K562 (cell line): ENCODE measurements around the gene TEKT2. TPM values are rescaled to one million over a fixed set of nuclear protein-coding genes. Genes with fewer than 3 reads are reported as not detected.

Source experiments
- ATF7 ChIP-seq: fragments of 450-650 bp; IDR thresholded peaks from 2 replicates; pipeline ENCODE4 v1.7.1; 2014; ENCODE audit warnings: mild to moderate bottlenecking, moderate library complexity
- BRD9 ChIP-seq: fragments of 450-650 bp; IDR thresholded peaks from 2 replicates; pipeline ENCODE4 v1.6.1; 2018; ENCODE audit warnings: low read depth; ENCODE audit not compliant: partially characterized antibody
- CREB3 ChIP-seq: fragments of 450-650 bp; conservative IDR thresholded peaks from 2 replicates; pipeline ENCODE4 v1.6.1; 2016; ENCODE audit warnings: missing genetic modification characterization, low read depth, mild to moderate bottlenecking, missing compliant biosample characterization, moderate library complexity
- ELF1 ChIP-seq: fragments of 200-800 bp; sonication (Bioruptor generic); IDR thresholded peaks from 2 replicates; pipeline ENCODE4 v1.6.1; 2016; ENCODE audit warnings: missing genetic modification characterization, missing compliant biosample characterization
- ETV6 ChIP-seq, 3 experiments: fragments of 150-350 bp in 1 of 3; sonication (generic) in 1 of 3; formaldehyde crosslinking in 1 of 3; IDR thresholded peaks; 2 replicates each; pipeline versions ENCODE4 v1.6.1 to v1.8.0; 2014 to 2022; ENCODE audit warnings: borderline replicate concordance in 2 of 3, low read depth in 2 of 3, antibody characterized with exemption in 1 of 3, low read length in 1 of 3, mild to moderate bottlenecking in 1 of 3, missing genetic modification reagents in 1 of 3
- JUN ChIP-seq, 2 experiments: sonication (generic) in 1 of 2; formaldehyde crosslinking in 1 of 2; IDR thresholded peaks; 2 replicates each; pipeline versions ENCODE4 v1.6.1 to v1.8.0; 2012 to 2022; ENCODE audit warnings: borderline replicate concordance in 2 of 2, mild to moderate bottlenecking in 2 of 2, improper control_type of control experiment in 1 of 2, low read depth in 1 of 2, low read length in 1 of 2, missing genetic modification reagents in 1 of 2
- MTA3 ChIP-seq: fragments of 450-650 bp; formaldehyde crosslinking; IDR thresholded peaks from 2 replicates; pipeline ENCODE4 v1.6.1; 2017; ENCODE audit warnings: mild to moderate bottlenecking, borderline replicate concordance
- MYBL2 ChIP-seq, 2 experiments: fragments of 450-650 bp in 1 of 2; sonication (generic) in 1 of 2; formaldehyde crosslinking in 1 of 2; IDR thresholded peaks; 2 replicates each; pipeline versions ENCODE4 v1.6.1 to v1.8.1; 2017 to 2022; ENCODE audit warnings: borderline replicate concordance in 1 of 2, inconsistent platforms in 1 of 2, low read depth in 1 of 2, mild to moderate bottlenecking in 1 of 2, missing genetic modification reagents in 1 of 2, moderate library complexity in 1 of 2
- NFRKB ChIP-seq: fragments of 450-650 bp; IDR thresholded peaks from 2 replicates; pipeline ENCODE4 v1.6.1; 2016; ENCODE audit warnings: low read depth
- POLR2AphosphoS5 ChIP-seq: IDR thresholded peaks from 2 replicates; pipeline ENCODE4 v1.6.1; 2011; ENCODE audit warnings: mild to moderate bottlenecking, low read depth, low read length, moderate library complexity; ENCODE audit not compliant: control insufficient read depth, insufficient read depth
- SAFB ChIP-seq: fragments of 200-400 bp; formaldehyde crosslinking; IDR thresholded peaks from 2 replicates; pipeline ENCODE4 v1.6.1; 2017; ENCODE audit warnings: low read depth, low read length, borderline replicate concordance
- SMARCA4 ChIP-seq: fragments of 450-650 bp; IDR thresholded peaks from 2 replicates; pipeline ENCODE4 v1.6.1; 2016
- SNIP1 ChIP-seq: fragments of 450-650 bp; IDR thresholded peaks from 2 replicates; pipeline ENCODE4 v1.7.1; 2017; ENCODE audit warnings: low read depth, mild to moderate bottlenecking
- TBL1XR1 ChIP-seq, 2 experiments: IDR thresholded peaks; 2 replicates each; pipeline ENCODE4 v1.6.1; 2012; ENCODE audit warnings: improper control_type of control experiment in 2 of 2, low read length in 2 of 2, mild to moderate bottlenecking in 1 of 2
- THRB ChIP-seq: fragments of 450-650 bp; formaldehyde crosslinking; conservative IDR thresholded peaks from 2 replicates; pipeline ENCODE4 v1.4.0; 2022; ENCODE audit warnings: mild to moderate bottlenecking, missing genetic modification characterization
- TSC22D4 ChIP-seq: fragments of 450-650 bp; IDR thresholded peaks from 2 replicates; pipeline ENCODE4 v1.6.1; 2016; ENCODE audit warnings: missing genetic modification characterization, missing biosample characterization, control low read depth
- ZNF239 ChIP-seq: fragments of 250-450 bp; sonication (Bioruptor Pico); IDR thresholded peaks from 2 replicates; pipeline ENCODE4 v1.4.0; 2020; ENCODE audit warnings: mild to moderate bottlenecking
- ZNF431 ChIP-seq: sonication (generic); formaldehyde crosslinking; IDR thresholded peaks from 2 replicates; pipeline ENCODE4 v1.8.0; 2022; ENCODE audit warnings: mild to moderate bottlenecking, missing genetic modification reagents
- ZNF584 ChIP-seq: fragments of 200-800 bp; sonication (Bioruptor generic); IDR thresholded peaks from 2 replicates; pipeline ENCODE4 v1.6.1; 2016; ENCODE audit warnings: low read depth, mild to moderate bottlenecking, missing genetic modification characterization, missing compliant biosample characterization
- ZNF696 ChIP-seq: fragments of 250-450 bp; sonication (Bioruptor Pico); conservative IDR thresholded peaks from 2 replicates; pipeline ENCODE4 v1.4.0; 2020; ENCODE audit warnings: mild to moderate bottlenecking, moderate library complexity
- ZSCAN29 ChIP-seq: fragments of 450-650 bp; IDR thresholded peaks from 2 replicates; pipeline ENCODE4 v1.6.1; 2017
- polyA plus RNA-seq, 8 experiments: library from polyadenylated mRNA; depleted of rRNA in 4 of 8; stranded (reverse) in 5 of 8; unstranded in 3 of 8; fragments of >200 nt; fragmentation: Nextera tagmentation in 2 of 8; fragmentation: Illumina TruSeq in 1 of 8; extraction: Ambion mirVana in 2 of 8; extraction: Trizol in 1 of 8; gene quantifications; 2 replicates each; pipeline versions ENCODE4 v1.2.1 to v1.2.3, GENCODE V29; 2011 to 2014; ENCODE audit warnings: inconsistent platforms in 1 of 8, missing spikeins in 1 of 8
- total RNA-seq, 7 experiments: library from RNA; depleted of rRNA in 6 of 7; stranded (reverse); fragments of >200 nt in 6 of 7; fragmentation: Illumina TruSeq in 2 of 7; extraction: Trizol in 2 of 7; gene quantifications; 2 replicates each; pipeline versions ENCODE4 v1.2.1 to v1.2.3, GENCODE V29; 2011 to 2021; ENCODE audit warnings: low replicate concordance in 1 of 7
- TF ChIP-seq, protein P1 (sequence below): sonication (generic); formaldehyde crosslinking; IDR thresholded peaks from 2 replicates; pipeline ENCODE4 v1.8.1; 2023; ENCODE audit warnings: mild to moderate bottlenecking, missing genetic modification reagents

The TEKT2 gene
- total and polyA plus RNA-seq, 9 of the 15 experiments (the other 6 are each of a cell fraction or from before 2014, with no cell fraction given): 0.06 to 0.94 (median 0.30) TPM; not detected in 1

DNA sequence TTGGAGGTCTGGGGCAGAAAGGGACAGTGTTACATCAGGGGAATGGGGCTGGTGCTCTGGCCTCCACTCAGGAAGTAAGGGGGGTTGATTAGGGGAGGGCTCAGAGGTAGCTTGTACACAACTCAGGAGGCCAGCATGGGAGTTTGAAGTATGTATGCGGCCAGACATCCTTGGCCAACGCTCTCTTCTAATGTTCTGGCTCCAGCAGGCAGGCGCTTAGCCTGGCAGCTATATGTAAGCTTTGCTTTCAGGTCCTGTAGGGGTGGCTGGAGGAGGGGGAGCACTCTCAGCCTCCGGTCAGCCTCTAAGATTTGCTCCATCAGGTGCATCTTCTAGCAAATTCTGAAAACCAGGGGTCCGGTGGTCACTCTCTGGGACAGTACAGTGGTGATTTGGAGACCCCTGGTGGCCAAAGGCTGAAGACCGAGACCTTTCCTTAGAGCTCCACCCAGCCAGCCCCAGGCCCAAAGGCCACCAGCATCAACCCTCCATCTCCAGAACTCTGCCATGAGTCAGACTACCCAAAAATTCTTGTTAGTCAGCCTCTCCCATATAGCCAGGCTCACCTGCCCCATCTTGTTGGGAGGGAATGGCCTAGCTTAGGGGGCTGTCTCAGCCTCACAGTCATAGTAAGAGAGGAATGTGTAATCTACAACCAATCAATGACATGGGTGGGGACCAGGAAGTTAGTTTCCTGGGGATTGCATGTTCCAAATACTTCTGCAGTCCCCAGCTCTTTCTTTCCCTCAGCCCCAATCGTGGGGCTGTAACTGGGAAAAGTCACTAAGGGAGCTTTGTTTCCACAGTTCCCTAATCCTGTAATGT lies 50.8 kb downstream of the TEKT2 start (continued):
- no peak for TF ChIP-seq ZNF431 (CRISPR knock-in tag)
- TF ChIP-seq ATF7: peak; percentile 70; the same call in 1 of the 2 replicates
- no peak for TF ChIP-seq ZSCAN29
- no peak for TF ChIP-seq POLR2AphosphoS5
- TF ChIP-seq JUN (IDR thresholded peaks at IDR 0.05; ENCODE audit: borderline replicate concordance, low read depth, low read length): peak; percentile 45; the same call in 1 of the 2 replicates
- no peak for TF ChIP-seq JUN (CRISPR knock-in tag; IDR thresholded peaks at IDR 0.05; ENCODE audit: borderline replicate concordance)
- no peak for TF ChIP-seq ETV6 (IDR thresholded peaks at IDR 0.05; ENCODE audit: borderline replicate concordance in 1 of 2, low read depth in 2 of 2, low read length in 1 of 2)
- TF ChIP-seq ETV6 (CRISPR knock-in tag; IDR thresholded peaks at IDR 0.05; ENCODE audit: borderline replicate concordance): no peak
- TF ChIP-seq ZNF696 (CRISPR knock-in tag): no peak
- no peak for TF ChIP-seq ZNF239 (CRISPR knock-in tag)
- TF ChIP-seq SNIP1: no peak
- no peak for TF ChIP-seq BRD9
- no peak for TF ChIP-seq ZNF584 (CRISPR knock-in tag)
- TF ChIP-seq THRB: no peak
- TF ChIP-seq CREB3 (tag): no peak
- TF ChIP-seq SMARCA4: 0 out of 2 replicates have a peak, but pooled peaks have one; percentile 45
- TF ChIP-seq NFRKB: no peak
- no peak for TF ChIP-seq TSC22D4 (tag)
- TF ChIP-seq, protein P1, sequence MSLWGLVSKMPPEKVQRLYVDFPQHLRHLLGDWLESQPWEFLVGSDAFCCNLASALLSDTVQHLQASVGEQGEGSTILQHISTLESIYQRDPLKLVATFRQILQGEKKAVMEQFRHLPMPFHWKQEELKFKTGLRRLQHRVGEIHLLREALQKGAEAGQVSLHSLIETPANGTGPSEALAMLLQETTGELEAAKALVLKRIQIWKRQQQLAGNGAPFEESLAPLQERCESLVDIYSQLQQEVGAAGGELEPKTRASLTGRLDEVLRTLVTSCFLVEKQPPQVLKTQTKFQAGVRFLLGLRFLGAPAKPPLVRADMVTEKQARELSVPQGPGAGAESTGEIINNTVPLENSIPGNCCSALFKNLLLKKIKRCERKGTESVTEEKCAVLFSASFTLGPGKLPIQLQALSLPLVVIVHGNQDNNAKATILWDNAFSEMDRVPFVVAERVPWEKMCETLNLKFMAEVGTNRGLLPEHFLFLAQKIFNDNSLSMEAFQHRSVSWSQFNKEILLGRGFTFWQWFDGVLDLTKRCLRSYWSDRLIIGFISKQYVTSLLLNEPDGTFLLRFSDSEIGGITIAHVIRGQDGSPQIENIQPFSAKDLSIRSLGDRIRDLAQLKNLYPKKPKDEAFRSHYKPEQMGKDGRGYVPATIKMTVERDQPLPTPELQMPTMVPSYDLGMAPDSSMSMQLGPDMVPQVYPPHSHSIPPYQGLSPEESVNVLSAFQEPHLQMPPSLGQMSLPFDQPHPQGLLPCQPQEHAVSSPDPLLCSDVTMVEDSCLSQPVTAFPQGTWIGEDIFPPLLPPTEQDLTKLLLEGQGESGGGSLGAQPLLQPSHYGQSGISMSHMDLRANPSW (CRISPR knock-in tag): peak; percentile 22; the same call in 1 of the 2 replicates
- peak; percentile 62 for TF ChIP-seq ELF1 (tag)
- TF ChIP-seq SAFB: no peak
- no peak for TF ChIP-seq MYBL2 (IDR thresholded peaks at IDR 0.05; ENCODE audit: low read depth)
- no peak for TF ChIP-seq MYBL2 (CRISPR knock-in tag; IDR thresholded peaks at IDR 0.05; ENCODE audit: borderline replicate concordance)
- TF ChIP-seq MTA3: no peak; the same call in 1 of the 2 replicates
- no peak for TF ChIP-seq TBL1XR1 (IDR thresholded peaks at IDR 0.05; ENCODE audit: low read length in 2 of 2)
